ENCODE results near the gene THAP3.

DNA sequence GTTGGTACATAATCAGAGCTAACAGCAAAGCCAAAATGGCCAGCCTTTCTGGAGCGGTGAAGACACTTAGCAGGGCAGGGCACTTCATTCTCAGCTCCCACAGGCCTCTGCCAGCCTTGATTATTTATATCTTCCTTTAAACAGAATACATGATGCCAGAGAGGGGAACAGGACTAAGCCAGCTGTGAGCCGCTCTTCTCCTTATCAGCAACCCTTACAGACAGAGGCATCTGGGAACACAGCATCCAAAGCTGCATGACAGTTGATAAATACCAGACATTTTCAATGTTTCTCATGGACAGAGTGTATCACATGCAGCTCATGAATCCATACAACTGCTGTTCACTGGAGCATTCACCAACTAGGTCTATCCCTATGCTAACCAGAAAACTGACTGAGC is 47.9 kb downstream of the THAP3 start:
- no peak for TF ChIP-seq EZH2 (IDR thresholded peaks at IDR 0.05; ENCODE audit: low read depth)
- TF ChIP-seq, protein P1, sequence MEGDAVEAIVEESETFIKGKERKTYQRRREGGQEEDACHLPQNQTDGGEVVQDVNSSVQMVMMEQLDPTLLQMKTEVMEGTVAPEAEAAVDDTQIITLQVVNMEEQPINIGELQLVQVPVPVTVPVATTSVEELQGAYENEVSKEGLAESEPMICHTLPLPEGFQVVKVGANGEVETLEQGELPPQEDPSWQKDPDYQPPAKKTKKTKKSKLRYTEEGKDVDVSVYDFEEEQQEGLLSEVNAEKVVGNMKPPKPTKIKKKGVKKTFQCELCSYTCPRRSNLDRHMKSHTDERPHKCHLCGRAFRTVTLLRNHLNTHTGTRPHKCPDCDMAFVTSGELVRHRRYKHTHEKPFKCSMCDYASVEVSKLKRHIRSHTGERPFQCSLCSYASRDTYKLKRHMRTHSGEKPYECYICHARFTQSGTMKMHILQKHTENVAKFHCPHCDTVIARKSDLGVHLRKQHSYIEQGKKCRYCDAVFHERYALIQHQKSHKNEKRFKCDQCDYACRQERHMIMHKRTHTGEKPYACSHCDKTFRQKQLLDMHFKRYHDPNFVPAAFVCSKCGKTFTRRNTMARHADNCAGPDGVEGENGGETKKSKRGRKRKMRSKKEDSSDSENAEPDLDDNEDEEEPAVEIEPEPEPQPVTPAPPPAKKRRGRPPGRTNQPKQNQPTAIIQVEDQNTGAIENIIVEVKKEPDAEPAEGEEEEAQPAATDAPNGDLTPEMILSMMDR (conservative IDR thresholded peaks at IDR 0.05) = no peak

Data from PC-9 (cell line).